Activated B cell treated with CpG ODN at 0.5 μM for 24 hours (primary cell): ENCODE measurements around the gene CAMK1G. TPM values are rescaled to one million over a fixed set of nuclear protein-coding genes. Genes with fewer than 3 reads are reported as not detected.

Source experiments
- ATAC-seq: fragments of 200-7000 bp; cut with Tn5 transposase; one replicate; pipeline ENCODE4 v1.10.0; 2021; ENCODE audit warnings: low read depth, mild to moderate bottlenecking, moderate library complexity
- CTCF ChIA-PET: fragments of 350-600 bp; sonication (Branson Sonifier 250); formaldehyde crosslinking; loops from one replicate; lab custom pipeline; 2021; ENCODE audit warnings: antibody characterized with exemption; lab: Charles Lee
- POLR2A ChIA-PET: fragments of 350-600 bp; sonication (Branson Sonifier 250); formaldehyde crosslinking; loops from one replicate; lab custom pipeline; 2021; ENCODE audit warnings: antibody characterized with exemption; lab: Charles Lee
- DNase-seq: peaks from one replicate; pipeline ENCODE4 v3.0.0; 2022
- H3K27ac Mint-ChIP-seq: one replicate; pipeline ENCODE4 v1.8.0; 2020; ENCODE audit warnings: mixed read lengths
- H3K27me3 Mint-ChIP-seq: one replicate; pipeline ENCODE4 v1.8.0; 2021; ENCODE audit warnings: mixed read lengths
- H3K36me3 Mint-ChIP-seq: one replicate; pipeline ENCODE4 v1.8.0; 2021; ENCODE audit warnings: low read depth, mixed read lengths
- H3K4me1 Mint-ChIP-seq: one replicate; pipeline ENCODE4 v1.8.0; 2021; ENCODE audit warnings: mixed read lengths
- H3K4me3 Mint-ChIP-seq: one replicate; pipeline ENCODE4 v1.8.0; 2020; ENCODE audit warnings: mild to moderate bottlenecking, mixed read lengths
- H3K9me3 Mint-ChIP-seq: one replicate; pipeline ENCODE4 v1.8.0; 2020; ENCODE audit warnings: mixed read lengths
- CTCF ChIP-seq: fragments of 200-600 bp; IDR thresholded peaks from one replicate; pipeline ENCODE4 v1.8.0; 2022; ENCODE audit warnings: antibody characterized with exemption, mild to moderate bottlenecking
- intact Hi-C: fragments of 100-400 bp; cut with micrococcal nuclease; formaldehyde crosslinking; loops from one replicate; pipeline ENCODE4 v1.15.1; 2024
- total RNA-seq: library from RNA; stranded (reverse); gene quantifications from 2 replicates; pipeline ENCODE4 v1.2.3, GENCODE V29; 2022

Gene CAMK1G
- total RNA-seq, 1 donor from 2014 or later = not detected

- ATAC-seq (no peak), DNase-seq (no peak)
- Mint-ChIP-seq H3K36me3 (no peaks in the 10 kb centered on the region), H3K27me3 (peaks cover 26% of the 10 kb centered on the region), H3K4me1 (no peaks in the 10 kb centered on the region), H3K27ac (no peak overlapping the region), H3K4me3 (no peak overlapping the region), H3K9me3 (no peaks in the 10 kb centered on the region)
- intact Hi-C loops = no loop called here
- TF ChIP-seq CTCF = no peak
- ChIA-PET CTCF (no interaction called here), POLR2A (no interaction called here)
Observed at GRCh38 chr1:209595028-209595427, 11.5 kb downstream of the CAMK1G start.

- H3K27ac Mint-ChIP-seq = no peak overlapping the region
- no peaks in the 10 kb centered on the region for H3K4me1 Mint-ChIP-seq
- TF ChIP-seq CTCF = no peak
- no peak overlapping the region for H3K4me3 Mint-ChIP-seq
- ChIA-PET POLR2A (no interaction called here), CTCF (no interaction called here)
- H3K36me3 Mint-ChIP-seq = no peaks in the 10 kb centered on the region
- peaks cover 24% of the 10 kb centered on the region for H3K27me3 Mint-ChIP-seq
- intact Hi-C loops = no loop called here
- DNase-seq = no peak
- ATAC-seq = no peak
- H3K9me3 Mint-ChIP-seq = no peaks in the 10 kb centered on the region
Observed at GRCh38 chr1:209595599-209596285, 12.2 kb downstream of the CAMK1G start.

GRCh38 chr1:209597499-209597898 lies 14.0 kb downstream of the CAMK1G start:
- DNase-seq (no peak), ATAC-seq (no peak)
- intact Hi-C loops = no loop called here
- no peak overlapping the region for H3K27ac Mint-ChIP-seq
- no peaks in the 10 kb centered on the region for H3K36me3 Mint-ChIP-seq
- POLR2A ChIA-PET = no interaction called here
- peaks cover 20% of the 10 kb centered on the region for H3K27me3 Mint-ChIP-seq
- no peak overlapping the region for H3K4me3 Mint-ChIP-seq
- no peak for TF ChIP-seq CTCF
- no peaks in the 10 kb centered on the region for H3K9me3 Mint-ChIP-seq
- CTCF ChIA-PET = interaction anchor here (1.0 to 1.4 kb wide), 3 partner anchors 28 to 101 kb away, joined by 3 read pairs; no protein-coding TSS in a partner anchor
- H3K4me1 Mint-ChIP-seq = no peaks in the 10 kb centered on the region

- no peak for DNase-seq
- TF ChIP-seq CTCF = no peak
- POLR2A ChIA-PET = no interaction called here
Observed at GRCh38 chr1:209598227-209598626, 14.7 kb downstream of the CAMK1G start.

GRCh38 chr1:209600541-209600940 lies 17.0 kb downstream of the CAMK1G start:
- ATAC-seq (no peak), DNase-seq (no peak)
- ChIA-PET POLR2A (no interaction called here), CTCF (no interaction called here)
- no peak overlapping the region for H3K4me3 Mint-ChIP-seq
- no peak for TF ChIP-seq CTCF
- intact Hi-C loops = no loop called here
- no peaks in the 10 kb centered on the region for H3K36me3 Mint-ChIP-seq
- no peaks in the 10 kb centered on the region for H3K4me1 Mint-ChIP-seq
- H3K27me3 Mint-ChIP-seq = peaks cover 18% of the 10 kb centered on the region
- no peaks in the 10 kb centered on the region for H3K9me3 Mint-ChIP-seq
- no peak overlapping the region for H3K27ac Mint-ChIP-seq

More at GRCh38 chr1:209598227-209598626, 14.7 kb downstream of the CAMK1G start:
- intact Hi-C loops = no loop called here
- ATAC-seq = no peak
- Mint-ChIP-seq H3K4me3 (no peak overlapping the region), H3K36me3 (no peaks in the 10 kb centered on the region), H3K27me3 (peaks cover 20% of the 10 kb centered on the region), H3K9me3 (no peaks in the 10 kb centered on the region), H3K27ac (no peak overlapping the region), H3K4me1 (no peaks in the 10 kb centered on the region)
- CTCF ChIA-PET = interaction anchor here (1.0 to 1.2 kb wide), 2 partner anchors 28 to 101 kb away, joined by 3 read pairs; no protein-coding TSS in a partner anchor
